NT2/D1 (cell line): ENCODE measurements around the gene ANAPC16.

ENCODE experiments used
- YY1 ChIP-seq: IDR thresholded peaks from 2 replicates; pipeline ENCODE4 v1.6.1; 2011; ENCODE audit not compliant: insufficient read length, insufficient read depth
- ZNF274 ChIP-seq: IDR thresholded peaks from 2 replicates; pipeline ENCODE4 v1.6.1; 2011; ENCODE audit warnings: mild to moderate bottlenecking, low read depth, low read length

- TF ChIP-seq YY1 (no peak), ZNF274 (no peak)
Measured at GRCh38 chr10:72167118-72167517, 48.7 kb upstream of the ANAPC16 start.
